GM20000 (cell line): Measurements from ENCODE around the gene NRAP.

ENCODE experiments used
- DNase-seq: peaks from one replicate; pipeline ENCODE4 v3.0.0; 2012; ENCODE audit warnings: low spot score
- TF ChIP-seq, protein P1 (sequence below): IDR thresholded peaks from 2 replicates; pipeline ENCODE4 v1.5.1; 2012; ENCODE audit warnings: mild to moderate bottlenecking, control low read depth; ENCODE audit errors: extremely low read depth, missing control alignments

The NRAP gene

GRCh38 chr10:113691381-113691780 lies 27.5 kb upstream of the NRAP start:
- no peak for DNase-seq
- TF ChIP-seq, protein P1, sequence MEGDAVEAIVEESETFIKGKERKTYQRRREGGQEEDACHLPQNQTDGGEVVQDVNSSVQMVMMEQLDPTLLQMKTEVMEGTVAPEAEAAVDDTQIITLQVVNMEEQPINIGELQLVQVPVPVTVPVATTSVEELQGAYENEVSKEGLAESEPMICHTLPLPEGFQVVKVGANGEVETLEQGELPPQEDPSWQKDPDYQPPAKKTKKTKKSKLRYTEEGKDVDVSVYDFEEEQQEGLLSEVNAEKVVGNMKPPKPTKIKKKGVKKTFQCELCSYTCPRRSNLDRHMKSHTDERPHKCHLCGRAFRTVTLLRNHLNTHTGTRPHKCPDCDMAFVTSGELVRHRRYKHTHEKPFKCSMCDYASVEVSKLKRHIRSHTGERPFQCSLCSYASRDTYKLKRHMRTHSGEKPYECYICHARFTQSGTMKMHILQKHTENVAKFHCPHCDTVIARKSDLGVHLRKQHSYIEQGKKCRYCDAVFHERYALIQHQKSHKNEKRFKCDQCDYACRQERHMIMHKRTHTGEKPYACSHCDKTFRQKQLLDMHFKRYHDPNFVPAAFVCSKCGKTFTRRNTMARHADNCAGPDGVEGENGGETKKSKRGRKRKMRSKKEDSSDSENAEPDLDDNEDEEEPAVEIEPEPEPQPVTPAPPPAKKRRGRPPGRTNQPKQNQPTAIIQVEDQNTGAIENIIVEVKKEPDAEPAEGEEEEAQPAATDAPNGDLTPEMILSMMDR, result no peak

GRCh38 chr10:113690749-113691148 lies 26.9 kb upstream of the NRAP start:
- no peak for DNase-seq
- TF ChIP-seq, protein P1, result no peak

DNA sequence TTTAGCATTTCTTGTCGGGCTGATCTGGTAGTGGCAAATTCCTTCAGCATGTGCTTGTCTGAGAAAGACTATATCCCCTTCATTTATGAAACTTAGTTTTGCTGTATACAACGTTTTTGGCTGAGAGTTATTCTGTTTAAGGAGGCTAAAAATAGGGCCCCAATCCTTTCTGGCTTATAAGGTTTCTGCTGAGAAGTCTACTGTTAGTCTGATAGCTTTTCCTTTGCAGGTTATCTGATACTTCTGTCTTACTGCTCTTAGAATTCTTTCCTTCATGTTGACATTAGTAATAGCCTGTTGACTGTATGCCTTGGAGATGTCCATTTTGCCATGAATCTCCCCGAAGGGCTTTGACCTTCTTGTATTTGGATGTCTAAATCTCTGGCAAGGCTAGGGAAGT lies 25.7 kb upstream of the NRAP start:
- no peak for DNase-seq
- TF ChIP-seq, protein P1, result no peak

- DNase-seq, result no peak
- TF ChIP-seq, protein P1, result no peak
Measured at GRCh38 chr10:113689057-113689456, 25.2 kb upstream of the NRAP start.

GRCh38 chr10:113687037-113687436 lies 23.2 kb upstream of the NRAP start:
- no peak for DNase-seq
- TF ChIP-seq, protein P1, result no peak

DNA sequence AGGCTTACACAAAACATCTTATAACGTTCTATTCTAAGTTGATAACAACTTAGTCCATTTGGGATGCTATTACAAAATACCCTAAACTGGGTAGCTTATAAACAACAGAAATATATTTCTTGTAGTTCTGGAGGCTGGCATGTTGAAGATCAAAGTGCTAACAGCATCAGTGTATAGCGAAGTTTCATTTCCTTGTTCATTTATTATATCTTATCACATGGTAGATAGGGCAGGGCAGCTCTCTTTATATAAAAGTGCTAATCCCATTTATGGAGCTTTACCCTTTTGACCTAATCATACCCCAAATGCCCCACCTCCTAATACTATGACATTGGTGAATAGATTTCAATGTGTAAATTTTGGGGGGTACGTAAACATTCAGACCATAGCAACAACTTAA lies 22.2 kb upstream of the NRAP start:
- TF ChIP-seq, protein P1, result no peak
- DNase-seq, result no peak

- no peak for DNase-seq
- TF ChIP-seq, protein P1, result no peak
Measured at GRCh38 chr10:113683300-113683699, 19.5 kb upstream of the NRAP start.
